ENCODE data around the gene C3orf20.

Gene C3orf20

DNA sequence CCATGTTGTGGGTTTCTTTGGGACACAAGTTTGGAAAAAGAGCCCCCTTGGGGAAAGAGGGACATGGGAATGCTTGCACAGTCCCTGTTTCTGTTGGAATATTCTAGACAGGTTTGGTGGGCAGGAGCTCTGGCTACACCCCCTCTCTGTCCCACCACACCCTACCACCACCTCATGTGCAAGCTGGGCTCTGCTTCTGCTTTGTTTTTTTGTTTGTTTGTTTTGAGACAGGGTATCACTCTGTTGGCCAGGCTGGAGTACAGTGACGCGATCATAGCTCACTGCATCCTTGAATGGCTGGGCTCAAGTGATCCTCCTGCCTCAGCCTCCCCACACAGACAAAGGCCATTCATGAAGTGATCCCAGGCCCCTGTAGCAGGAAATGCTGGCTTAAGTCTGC is 86.9 kb downstream of the C3orf20 start:
- no peak for DNase-seq

DNA sequence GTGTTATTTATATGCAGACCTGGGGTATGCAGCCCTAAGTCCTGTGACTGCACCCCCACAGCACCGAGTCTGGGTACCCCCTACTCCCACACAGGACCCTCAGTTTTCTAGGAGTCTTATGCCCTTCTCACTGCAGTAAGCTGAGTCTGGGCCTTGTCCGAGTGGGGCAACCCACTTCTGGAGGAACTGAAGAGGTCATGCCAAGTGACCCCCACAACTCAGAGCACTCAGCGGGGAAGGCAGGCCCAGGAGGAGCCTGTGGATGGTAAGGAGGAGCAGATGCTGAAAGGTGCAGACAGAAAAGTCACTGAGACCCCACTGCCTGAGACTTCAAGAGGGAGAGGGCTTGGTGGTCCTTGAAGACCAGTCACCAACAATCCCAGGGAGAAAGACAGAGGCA is 87.8 kb downstream of the C3orf20 start:
- no peak for DNase-seq

- no peak for DNase-seq
These were observed 89.6 kb downstream of the C3orf20 start for GRCh38 chr3:14764331-14765059.

- DNase-seq = no peak
These were observed 90.1 kb downstream of the C3orf20 start for GRCh38 chr3:14765060-14765400.

DNA sequence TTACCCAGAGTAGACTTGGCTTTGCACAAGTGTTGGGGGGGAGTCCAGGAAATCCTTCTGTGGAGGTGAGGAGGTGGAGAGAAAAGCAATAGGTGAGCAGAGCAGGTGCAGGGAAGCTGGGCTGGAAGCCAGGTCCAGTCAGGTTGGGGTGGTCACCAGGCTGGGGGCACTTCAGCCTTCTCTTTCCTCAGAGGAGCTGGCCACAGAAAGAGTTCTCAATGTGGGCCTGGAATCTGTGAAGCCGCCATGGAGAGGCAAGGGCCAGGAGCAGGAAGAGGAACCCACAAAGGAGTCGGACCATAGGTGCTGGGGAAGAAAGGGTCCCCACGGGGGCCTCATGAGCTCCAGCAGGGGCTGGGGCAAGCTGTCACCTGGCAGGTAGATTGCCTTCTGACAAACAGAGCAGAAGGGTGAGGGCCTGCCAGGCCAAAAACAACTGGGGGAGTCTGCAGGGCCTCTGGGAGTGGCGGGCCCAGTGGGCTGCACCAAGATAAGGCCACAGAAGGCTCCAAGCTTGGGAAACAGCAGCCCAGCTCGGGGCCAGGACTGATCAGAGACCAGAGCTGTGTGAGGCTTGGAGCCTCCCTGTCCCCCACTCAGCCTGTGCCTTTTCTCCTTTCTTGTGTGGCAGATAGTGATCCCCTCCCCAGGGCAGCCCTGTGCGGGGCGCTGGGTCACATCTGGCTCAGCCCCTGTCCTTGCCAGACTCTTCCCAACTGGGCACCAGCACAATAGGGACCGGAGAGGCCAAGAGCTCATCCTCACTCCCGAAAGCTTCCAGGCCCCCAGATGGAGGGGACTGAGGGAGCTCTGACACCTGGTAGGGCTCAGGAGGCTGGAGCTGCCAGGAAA is 90.9 kb downstream of the C3orf20 start:
- DNase-seq = no peak

- no peak for DNase-seq
These were observed 91.7 kb downstream of the C3orf20 start for GRCh38 chr3:14766428-14767244.

GRCh38 chr3:14767245-14768051 is 92.5 kb downstream of the C3orf20 start:
- no peak for DNase-seq

- no peak for DNase-seq
These were observed 93.3 kb downstream of the C3orf20 start for GRCh38 chr3:14768182-14768790.

GRCh38 chr3:14768881-14769280 is 93.9 kb downstream of the C3orf20 start:
- no peak for DNase-seq

DNA sequence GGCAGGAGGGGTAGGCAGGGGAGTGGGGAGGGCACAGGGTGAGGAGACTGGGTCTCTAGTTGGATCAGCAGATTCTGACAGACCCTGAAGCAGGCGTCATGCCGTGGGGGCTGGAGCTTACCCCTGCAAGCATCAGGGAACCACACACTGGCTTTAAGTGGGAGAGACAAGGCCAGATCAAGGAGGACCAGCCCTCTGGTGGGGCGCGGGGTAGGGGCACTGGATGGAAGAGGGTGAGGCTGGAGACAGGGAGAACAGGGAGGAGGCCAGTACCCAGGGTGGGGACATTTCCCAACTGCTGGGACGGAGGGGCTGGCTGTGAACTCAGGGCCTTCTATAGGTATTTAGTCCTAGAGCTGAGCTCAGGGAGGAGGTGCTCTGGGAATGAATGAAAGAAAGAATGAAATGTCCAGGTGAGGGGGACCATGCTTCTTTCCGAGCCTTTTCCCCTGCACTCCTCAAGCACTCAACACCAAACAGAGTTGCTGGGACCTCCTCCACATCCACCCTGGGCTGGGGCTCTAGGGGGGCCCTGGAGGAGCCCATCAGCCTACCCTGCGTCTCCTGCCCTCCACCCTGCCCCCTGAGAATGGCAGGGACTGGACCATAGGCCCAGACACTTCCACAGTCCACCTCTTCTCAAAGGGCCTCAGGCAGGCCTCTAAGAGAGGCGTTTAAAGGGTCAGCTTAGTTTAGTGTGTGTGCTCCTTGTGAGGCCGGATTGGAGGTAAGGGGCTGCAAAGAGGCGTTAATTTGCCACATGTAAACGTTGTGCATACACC is 94.8 kb downstream of the C3orf20 start:
- no peak for DNase-seq

GRCh38 chr3:14770591-14770990 is 95.7 kb downstream of the C3orf20 start:
- DNase-seq = no peak

DNA sequence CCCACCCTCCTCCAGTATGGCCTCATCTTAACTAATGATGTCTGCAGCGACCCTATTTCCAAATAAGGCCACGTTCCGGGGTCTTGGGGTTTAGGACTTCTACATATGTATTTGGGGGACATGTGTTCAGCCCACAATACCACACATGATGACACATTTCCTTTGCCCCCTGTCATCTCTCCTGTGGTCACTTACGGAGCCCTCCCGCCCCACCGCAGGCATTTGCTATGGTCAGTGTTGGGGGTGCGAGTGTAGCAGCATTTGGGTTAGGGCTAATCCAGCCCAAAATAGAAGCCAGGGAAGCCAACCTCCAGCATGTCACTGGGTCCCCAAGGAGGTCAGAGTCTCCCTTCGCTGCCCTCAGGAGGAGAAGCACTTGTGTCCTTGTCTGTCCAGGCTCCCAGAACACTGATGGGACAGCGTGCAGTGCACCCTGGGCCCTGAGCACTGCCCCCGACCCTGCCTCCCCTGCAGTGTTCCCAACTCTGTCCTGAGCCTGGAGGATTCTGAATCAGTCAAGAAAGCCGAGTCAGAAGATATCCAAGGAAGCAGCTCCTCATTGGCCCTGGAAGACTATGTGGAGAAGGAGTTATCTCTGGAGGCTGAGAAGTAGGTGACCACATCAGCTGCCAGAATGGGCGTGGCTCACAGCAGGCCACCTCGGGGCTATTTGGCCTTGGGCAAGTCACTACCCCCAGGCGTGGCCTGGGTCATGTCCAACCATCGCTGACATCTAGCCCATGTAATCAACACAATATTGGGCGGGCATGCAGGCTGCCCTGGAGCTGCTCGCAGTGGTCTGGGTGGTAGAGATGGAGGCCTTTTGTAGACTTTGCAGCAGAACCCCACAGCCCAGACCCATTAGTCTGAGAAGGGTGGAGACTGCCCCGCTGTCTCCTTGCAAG is 96.9 kb downstream of the C3orf20 start:
- no peak for DNase-seq

DNA sequence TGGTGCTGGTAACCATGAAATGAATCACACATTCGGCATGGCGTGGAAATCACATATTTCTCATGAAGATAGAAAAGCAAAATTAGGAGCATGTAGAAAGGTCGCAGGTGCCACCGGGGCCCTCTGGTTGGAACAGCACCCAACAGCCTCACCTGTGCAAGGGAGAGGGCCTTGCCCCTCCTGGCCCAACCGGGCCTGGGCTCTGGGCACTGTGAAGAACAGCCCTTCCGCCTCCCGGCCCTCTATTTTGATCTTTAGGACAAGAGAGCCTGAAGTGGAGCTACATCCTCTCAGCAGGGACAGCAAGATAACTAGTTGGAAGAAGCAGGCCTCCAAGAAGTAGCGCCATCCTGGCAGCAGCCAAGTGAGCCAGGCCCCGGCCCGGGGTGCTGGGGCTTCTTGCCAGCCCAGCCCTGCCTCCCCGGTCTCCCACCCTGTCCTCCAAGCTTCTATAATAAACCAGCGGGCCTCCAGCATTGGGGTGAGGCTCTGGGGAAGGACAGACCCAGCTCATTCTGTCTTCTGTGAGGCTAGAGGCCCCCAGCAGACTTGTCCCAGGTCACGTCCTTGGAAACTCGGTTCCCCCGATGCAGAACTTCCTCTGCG is 97.7 kb downstream of the C3orf20 start:
- DNase-seq = no peak

- DNase-seq = no peak
These were observed 98.3 kb downstream of the C3orf20 start for GRCh38 chr3:14773281-14773680.

GRCh38 chr3:14773691-14774128 is 98.8 kb downstream of the C3orf20 start:
- DNase-seq = no peak

DNA sequence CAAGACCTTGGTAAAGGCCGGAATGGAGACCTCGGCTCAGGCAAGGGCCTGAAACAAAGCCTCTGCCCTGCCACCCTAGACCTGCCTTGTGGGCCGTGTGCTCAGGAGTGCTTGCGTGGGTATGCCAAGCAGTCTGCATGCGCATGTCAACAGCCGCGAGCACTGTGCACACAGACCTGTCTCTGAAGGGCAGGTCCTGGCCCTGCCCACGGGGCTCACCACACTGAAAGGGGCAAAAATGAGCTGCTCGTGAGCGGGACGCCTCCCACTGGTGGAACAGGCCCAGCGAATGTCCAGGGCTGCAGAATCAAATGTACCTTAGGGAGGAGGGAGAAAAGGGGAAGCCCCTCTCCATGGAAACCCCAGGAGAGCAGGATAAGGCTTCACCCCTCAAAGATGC is 99.5 kb downstream of the C3orf20 start:
- DNase-seq = no peak

- no peak for DNase-seq
These were observed 100.1 kb downstream of the C3orf20 start for GRCh38 chr3:14775011-14775410.

DNA sequence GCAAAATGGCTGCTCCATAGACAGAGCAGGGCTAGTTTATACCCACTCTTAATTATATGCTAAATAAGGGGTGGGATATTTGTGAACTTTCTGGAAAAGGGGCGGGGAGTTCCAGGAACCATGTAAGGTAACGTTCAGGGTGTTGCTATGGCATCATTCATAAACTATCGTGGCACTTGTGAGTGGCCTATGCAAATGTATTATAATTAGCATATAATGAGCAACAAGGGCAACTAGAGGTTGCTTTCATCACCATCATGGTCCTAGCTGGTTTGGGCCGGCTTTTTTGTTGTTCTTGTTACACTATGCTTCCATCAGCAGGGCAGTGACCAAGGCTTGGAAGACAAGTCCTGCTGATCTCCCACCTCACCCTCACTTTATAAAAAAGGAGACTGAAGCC is 100.6 kb downstream of the C3orf20 start:
- no peak for DNase-seq

DNA sequence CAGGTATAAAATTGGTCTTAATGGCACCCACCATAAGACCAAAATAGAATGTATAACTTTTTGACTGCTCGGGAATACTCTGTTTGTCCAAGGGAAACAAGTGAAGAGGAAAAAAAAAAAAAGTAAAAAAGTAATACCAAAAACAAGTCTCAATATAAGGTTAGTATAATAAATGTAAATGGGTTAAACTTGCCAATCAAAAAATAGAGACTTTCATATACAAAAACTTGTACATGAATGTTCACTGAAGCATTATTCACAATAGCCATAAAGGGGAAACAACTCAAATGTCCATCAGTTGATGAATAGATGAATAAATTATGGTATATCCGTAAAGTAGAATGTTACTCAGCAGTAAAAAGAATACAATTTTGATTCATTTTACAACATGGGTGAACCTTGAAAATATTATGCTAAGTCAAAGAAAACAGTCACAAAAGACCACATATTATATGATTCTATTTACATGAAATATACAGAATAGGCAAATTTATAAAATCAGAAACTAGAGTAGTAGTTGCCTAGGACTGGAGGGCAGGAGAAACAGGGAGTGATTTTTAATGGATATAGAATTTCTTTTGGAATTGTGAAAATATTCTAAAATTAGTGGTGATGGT is 104.2 kb downstream of the C3orf20 start:
- DNase-seq = no peak
